Glomerular visceral epithelial cell (primary cell): Measurements from ENCODE around the gene RHEX.
"Not testable (repeated sequence)": the region's sequence is repeated elsewhere in the genome, so short reads cannot be mapped to it uniquely, and the experiment has no call there.

ENCODE experiments used
- DNase-seq: peaks from one replicate; pipeline ENCODE4 v3.0.0-alpha.2; 2016; ENCODE audit errors: extremely low spot score

Gene RHEX

DNA sequence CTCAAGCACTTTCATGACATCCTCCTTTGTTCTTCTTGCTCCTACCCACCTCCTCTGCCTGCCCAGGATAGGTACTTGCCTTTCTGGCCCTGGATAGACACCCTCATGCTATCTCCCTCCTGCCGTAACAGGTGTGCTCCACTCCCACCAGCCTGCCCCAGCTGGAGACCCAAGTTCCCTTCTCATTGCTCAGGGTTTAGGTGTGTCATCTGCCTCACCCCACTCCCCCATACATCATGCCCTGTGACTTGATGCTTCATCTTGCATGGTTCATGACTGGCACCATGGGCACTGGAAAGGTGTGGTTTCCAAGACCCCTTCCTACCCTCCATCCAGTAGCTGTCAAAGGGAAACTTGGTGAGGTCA lies 5.9 kb downstream of the RHEX start:
- no peak for DNase-seq

GRCh38 chr1:206059355-206059915 lies 6.5 kb downstream of the RHEX start:
- DNase-seq, result no peak

GRCh38 chr1:206060844-206061243 lies 7.9 kb downstream of the RHEX start:
- DNase-seq, result no peak

DNA sequence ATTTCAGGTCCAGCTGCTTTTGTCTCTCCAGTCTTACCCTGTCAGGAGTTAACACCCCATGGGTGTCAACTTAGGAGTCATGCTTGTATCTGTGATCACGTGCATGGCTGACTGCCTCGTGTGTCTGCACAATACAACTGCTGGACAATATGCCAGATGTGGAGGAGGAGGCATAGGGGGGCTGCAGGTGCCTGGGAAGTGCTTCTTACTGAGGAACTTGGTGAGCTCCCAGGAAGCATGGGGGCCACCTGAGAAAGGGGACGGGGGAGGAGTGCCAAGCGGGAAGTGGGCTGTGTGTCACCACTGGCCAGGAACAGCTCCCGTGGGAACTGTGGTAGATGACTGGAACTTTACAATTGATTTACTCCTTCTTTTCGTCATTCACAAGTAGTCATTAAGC lies 9.5 kb downstream of the RHEX start:
- no peak for DNase-seq

GRCh38 chr1:206064001-206064400 lies 11.0 kb downstream of the RHEX start:
- not testable (repeated sequence) for DNase-seq

GRCh38 chr1:206064501-206064900 lies 11.5 kb downstream of the RHEX start:
- not testable (repeated sequence) for DNase-seq

GRCh38 chr1:206065547-206066145 lies 12.7 kb downstream of the RHEX start:
- no peak for DNase-seq

- DNase-seq, result no peak
Observed at GRCh38 chr1:206066479-206067171, 13.7 kb downstream of the RHEX start.

DNA sequence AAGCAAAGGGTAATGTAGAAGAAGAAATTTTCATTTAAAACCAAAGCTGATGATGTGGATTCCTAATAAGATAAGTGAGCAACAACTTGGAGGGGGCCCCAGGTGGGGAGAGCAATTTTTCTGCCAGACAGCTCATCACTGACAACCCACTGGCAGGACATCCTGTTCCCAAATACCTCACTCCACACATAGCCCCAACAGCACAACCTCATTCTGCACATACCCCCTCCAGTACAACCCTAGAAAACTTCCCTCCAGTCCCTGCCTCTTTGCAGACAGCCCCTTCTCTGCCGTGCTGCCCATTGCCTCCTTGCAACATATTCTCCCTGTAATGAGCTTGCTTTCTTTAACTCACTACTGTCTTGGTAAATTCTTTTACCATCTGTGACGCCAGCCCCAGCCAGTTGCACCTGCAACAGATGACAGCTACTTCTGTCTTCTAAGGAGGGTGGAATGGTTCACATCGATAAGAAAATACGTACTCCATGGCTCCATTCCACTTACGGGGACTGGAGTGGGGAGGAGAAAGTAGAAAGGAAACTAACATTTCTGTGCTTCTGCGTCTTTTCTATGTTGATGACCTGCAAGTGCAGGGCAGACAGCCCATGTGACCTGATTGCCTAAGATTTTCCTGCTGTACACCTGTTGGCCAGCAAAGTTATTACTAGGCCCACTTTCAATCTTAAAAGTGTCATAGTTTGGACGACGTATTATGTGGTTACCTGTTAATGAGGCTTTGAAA lies 14.7 kb downstream of the RHEX start:
- no peak for DNase-seq

- DNase-seq, result no peak
Observed at GRCh38 chr1:206068314-206068713, 15.3 kb downstream of the RHEX start.

GRCh38 chr1:206070627-206071304 lies 17.8 kb downstream of the RHEX start:
- no peak for DNase-seq

DNA sequence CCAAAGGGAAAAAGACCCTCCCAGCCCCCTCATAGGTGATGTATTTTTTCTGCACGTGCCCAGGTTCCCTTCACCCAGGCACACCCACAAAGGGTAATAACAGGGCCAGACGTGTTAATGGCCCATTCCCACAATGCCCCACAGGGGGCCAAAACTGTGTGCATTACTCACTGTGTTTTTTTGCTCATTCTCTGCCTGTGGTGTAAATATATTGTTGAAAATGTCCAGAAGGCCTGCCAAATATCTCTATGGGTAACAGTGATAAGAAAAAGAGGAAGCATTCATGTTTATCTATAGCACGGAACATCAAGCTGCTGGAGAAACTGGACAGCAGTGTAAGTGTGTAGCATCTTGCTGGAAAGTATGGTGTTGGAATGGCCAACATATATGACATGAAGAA lies 21.9 kb downstream of the RHEX start:
- no peak for DNase-seq

GRCh38 chr1:206075786-206076755 lies 23.1 kb downstream of the RHEX start:
- DNase-seq, result no peak

- DNase-seq, result no peak
Observed at GRCh38 chr1:206079135-206079534, 26.2 kb downstream of the RHEX start.

DNA sequence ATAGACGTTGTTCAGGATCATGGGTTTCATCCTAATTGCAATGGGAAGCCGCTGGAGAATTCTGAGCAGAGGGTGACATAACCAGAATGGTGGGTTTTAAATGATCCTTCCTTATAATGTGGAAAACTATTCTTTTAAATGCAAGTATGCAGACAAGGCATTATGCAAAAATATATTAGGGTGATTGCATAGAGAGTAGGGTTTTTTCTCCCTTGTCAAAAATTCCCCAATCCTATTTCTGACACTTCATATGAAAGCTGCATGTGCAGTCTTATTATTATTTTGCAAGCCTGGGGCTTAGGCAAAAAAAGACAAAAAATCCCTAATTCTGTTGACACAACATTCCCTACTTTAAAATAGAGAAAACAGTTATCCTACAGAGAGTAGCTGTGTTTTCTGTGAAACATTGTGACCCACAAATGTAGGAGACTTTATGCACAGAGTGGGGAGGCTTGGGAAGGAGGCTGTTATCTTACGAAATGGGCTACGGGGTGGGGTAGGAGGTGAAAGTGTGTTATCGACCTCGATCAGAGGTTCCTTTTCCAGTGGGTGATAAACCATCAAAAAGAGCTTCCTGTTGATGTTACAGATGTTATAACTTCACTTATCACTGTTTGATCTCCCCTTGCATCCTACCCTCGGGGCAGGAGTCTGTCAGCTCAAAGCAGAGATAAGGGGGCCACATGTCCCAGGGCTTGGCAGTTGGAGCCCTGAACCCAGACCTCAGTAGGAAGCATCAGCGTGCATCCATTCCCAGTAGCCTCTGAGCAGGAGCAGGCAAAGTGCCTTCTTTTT lies 27.2 kb downstream of the RHEX start:
- DNase-seq, result no peak

DNA sequence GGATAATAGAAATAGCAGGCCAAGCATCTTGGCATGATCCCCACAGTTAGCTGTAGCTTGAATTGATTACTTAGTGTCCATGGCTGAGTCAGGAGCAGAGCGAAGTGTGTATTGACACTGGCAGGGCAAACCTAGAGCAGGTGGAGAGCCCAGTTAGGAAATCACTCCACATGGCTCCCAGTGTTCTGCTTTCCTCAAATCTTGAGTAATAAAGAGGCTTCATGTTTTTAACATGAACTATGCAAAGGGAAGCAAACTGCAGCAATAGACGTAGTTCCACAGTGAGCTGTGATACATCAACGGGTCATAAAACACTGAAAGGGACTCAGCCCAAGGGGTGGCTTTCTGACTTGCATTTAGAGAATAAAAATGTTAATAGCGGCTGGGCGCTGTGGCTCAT lies 28.9 kb downstream of the RHEX start:
- no peak for DNase-seq

DNA sequence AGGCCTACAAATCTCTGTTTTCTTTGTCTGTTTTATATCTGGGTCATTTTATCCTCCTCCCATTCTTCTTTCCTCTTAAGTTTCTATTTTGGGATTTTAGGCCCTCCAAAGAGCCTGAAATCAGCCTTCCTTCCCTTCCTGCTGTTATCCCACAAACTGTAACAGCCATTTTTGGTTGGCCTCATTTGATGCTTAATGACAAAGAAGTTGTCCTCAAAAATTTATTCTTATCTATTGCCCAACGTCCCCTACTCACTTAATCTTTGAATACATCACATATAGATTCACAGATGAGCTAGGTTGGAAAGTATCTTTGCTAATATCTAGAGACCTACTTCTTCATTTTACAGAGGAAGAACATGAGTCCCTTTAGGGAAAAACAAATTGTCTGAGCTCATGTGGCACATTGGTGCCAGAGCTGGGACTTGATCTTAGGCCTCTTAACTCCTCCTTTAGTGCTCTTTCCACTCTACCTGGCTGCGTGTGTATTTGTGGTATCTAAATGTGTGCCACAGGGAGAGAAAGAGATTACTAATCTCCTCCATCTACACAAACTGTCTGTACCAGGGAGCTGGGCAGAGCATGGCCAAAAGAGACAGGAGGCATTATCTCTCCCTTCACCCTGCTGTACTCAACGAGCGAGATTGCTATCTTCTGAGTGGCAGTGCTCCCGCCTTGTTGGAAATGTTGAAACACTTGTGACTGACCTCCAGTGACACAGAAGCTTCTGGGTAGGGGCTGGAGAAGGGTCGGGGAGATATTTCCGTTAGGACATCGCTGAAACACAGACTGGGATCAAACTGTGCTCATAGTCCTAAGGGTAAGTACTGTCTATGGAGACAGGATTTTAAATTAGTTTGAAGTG lies 30.1 kb downstream of the RHEX start:
- DNase-seq, result no peak

- no peak for DNase-seq
Observed at GRCh38 chr1:206083750-206084149, 30.8 kb downstream of the RHEX start.

- no peak for DNase-seq
Observed at GRCh38 chr1:206087091-206087490, 34.1 kb downstream of the RHEX start.
